Calu3 (cell line): ENCODE measurements around the gene MARCHF11. TPM values are rescaled to one million over a fixed set of nuclear protein-coding genes. Genes with fewer than 3 reads are reported as not detected.

ENCODE experiments used
- BruUV-seq: library from RNA; stranded (reverse); fragments of 400-500 nt; replicated peaks from 2 replicates; lab custom pipeline; 2021; lab: Mats Ljungman, UMichigan
- CTCF ChIA-PET: fragments of 300-600 bp; sonication (Branson Sonifier 250); formaldehyde crosslinking; loops from one replicate; lab custom pipeline; 2022; ENCODE audit warnings: antibody characterized with exemption; lab: Charles Lee
- DNase-seq: peaks from one replicate; pipeline ENCODE4 v3.0.0; 2022
- H3K27ac Mint-ChIP-seq: one replicate; pipeline ENCODE4 v1.8.0; 2022; ENCODE audit warnings: mixed read lengths; ENCODE audit not compliant: unreplicated experiment
- H3K27me3 Mint-ChIP-seq: one replicate; pipeline ENCODE4 v1.8.0; 2022; ENCODE audit warnings: mixed read lengths; ENCODE audit not compliant: unreplicated experiment
- H3K36me3 Mint-ChIP-seq: one replicate; pipeline ENCODE4 v1.8.0; 2022; ENCODE audit warnings: mild to moderate bottlenecking, moderate library complexity, mixed read lengths; ENCODE audit not compliant: insufficient read depth, unreplicated experiment
- H3K4me1 Mint-ChIP-seq: one replicate; pipeline ENCODE4 v1.8.0; 2022; ENCODE audit warnings: mild to moderate bottlenecking, low read depth, mixed read lengths; ENCODE audit not compliant: unreplicated experiment
- H3K4me3 Mint-ChIP-seq: one replicate; pipeline ENCODE4 v1.8.0; 2022; ENCODE audit warnings: mild to moderate bottlenecking, low read depth, moderate library complexity, mixed read lengths; ENCODE audit not compliant: unreplicated experiment
- H3K9me3 Mint-ChIP-seq: one replicate; pipeline ENCODE4 v1.8.0; 2022; ENCODE audit warnings: low read depth, mixed read lengths; ENCODE audit not compliant: unreplicated experiment
- CTCF ChIP-seq: fragments of 200-600 bp; IDR thresholded peaks from one replicate; pipeline ENCODE4 v1.8.0; 2022; ENCODE audit warnings: antibody characterized with exemption; ENCODE audit not compliant: unreplicated experiment
- intact Hi-C: fragments of 100-400 bp; cut with micrococcal nuclease; formaldehyde crosslinking; loops from one replicate; pipeline ENCODE4 v1.10.0; 2022; ENCODE audit not compliant: unreplicated experiment
- total RNA-seq: library from RNA; stranded (reverse); gene quantifications from 2 replicates; pipeline ENCODE4 v1.2.3, GENCODE V29; 2022

MARCHF11 gene
- total RNA-seq, 1 experiment from 2014 or later, result not detected

DNA sequence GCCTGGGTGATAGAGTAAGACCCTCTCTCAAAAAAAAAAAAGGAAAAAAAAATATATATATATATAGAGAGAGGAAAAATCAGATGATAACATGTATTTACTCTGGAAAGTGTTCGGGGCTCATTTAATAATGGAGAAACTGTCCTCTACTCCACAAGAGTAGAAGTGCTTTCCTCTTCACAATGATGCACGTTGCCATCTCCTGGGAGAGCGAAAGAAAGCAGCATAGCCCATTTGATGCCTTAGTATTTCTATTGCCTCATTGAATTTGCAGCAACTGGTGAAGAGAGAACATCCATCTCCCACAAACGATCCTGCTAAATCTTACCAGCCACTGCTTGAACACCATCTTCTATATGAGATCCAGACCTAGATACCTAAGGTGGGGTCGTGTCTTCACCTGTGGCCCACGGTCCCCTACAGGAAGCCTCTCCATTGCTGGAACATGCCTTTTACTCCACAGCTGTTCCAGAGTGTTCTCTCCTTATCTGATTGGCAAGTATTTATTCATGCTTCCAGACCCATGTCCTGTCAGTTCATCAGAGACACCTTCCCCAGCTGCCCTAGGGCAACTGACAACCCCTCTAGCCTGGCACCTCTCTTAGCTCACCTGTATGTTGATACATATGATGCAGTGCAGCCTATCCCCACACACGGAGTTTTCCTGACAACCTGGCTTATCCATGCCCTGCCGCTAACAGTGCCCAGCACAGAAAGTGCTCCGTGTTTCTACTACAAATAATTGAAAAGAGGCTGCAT lies 115.3 kb downstream of the MARCHF11 start:
- Mint-ChIP-seq H3K27ac (no peak overlapping the region), H3K4me1 (no peaks in the 10 kb centered on the region), H3K27me3 (no peaks in the 10 kb centered on the region), H3K36me3 (no peaks in the 10 kb centered on the region), H3K9me3 (peaks cover 7% of the 10 kb centered on the region), H3K4me3 (no peak overlapping the region)
- TF ChIP-seq CTCF, result no peak
- intact Hi-C loops, result no loop called here
- no peak for DNase-seq
- CTCF ChIA-PET, result no interaction called here
- no TSS peak for BruUV-seq

GRCh38 chr5:16061163-16061562 lies 118.4 kb downstream of the MARCHF11 start:
- no peak for TF ChIP-seq CTCF
- CTCF ChIA-PET, result no interaction called here
- Mint-ChIP-seq H3K4me1 (no peaks in the 10 kb centered on the region), H3K9me3 (peaks cover 12% of the 10 kb centered on the region), H3K27me3 (no peaks in the 10 kb centered on the region), H3K27ac (no peak overlapping the region), H3K36me3 (no peaks in the 10 kb centered on the region), H3K4me3 (no peak overlapping the region)
- no peak for DNase-seq
- intact Hi-C loops, result no loop called here
- no TSS peak for BruUV-seq

DNA sequence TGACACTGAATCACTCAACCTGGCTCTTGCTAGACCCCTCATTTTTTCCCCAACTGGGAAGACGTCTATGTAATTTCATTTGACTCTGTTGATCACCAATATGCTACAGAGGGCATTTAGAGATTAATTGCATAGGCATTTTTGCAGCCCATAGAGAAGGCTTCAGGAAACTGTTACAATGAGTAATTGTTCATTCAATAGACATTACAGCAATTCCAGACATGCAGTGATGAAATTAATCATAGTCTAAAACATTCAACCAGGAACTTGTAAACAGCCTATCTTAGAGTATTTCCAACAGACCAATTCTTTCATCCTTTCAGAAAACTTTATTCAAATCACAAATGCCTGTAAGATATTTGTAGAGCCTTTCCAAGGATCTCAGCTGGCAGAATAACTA lies 122.3 kb downstream of the MARCHF11 start:
- no TSS peak for BruUV-seq
- Mint-ChIP-seq H3K4me3 (no peak overlapping the region), H3K27me3 (no peaks in the 10 kb centered on the region), H3K36me3 (no peaks in the 10 kb centered on the region), H3K4me1 (no peaks in the 10 kb centered on the region), H3K27ac (no peak overlapping the region), H3K9me3 (peaks cover 15% of the 10 kb centered on the region)
- CTCF ChIA-PET, result no interaction called here
- no peak for TF ChIP-seq CTCF
- no peak for DNase-seq
- intact Hi-C loops, result no loop called here

- intact Hi-C loops, result no loop called here
- CTCF ChIA-PET, result no interaction called here
- no peak for TF ChIP-seq CTCF
- DNase-seq, result no peak
- H3K36me3 Mint-ChIP-seq, result no peaks in the 10 kb centered on the region
- no peaks in the 10 kb centered on the region for H3K4me1 Mint-ChIP-seq
- H3K27ac Mint-ChIP-seq, result no peak overlapping the region
- H3K9me3 Mint-ChIP-seq, result peaks cover 11% of the 10 kb centered on the region
- H3K4me3 Mint-ChIP-seq, result no peak overlapping the region
- H3K27me3 Mint-ChIP-seq, result no peaks in the 10 kb centered on the region
- no TSS peak for BruUV-seq
These were observed 128.3 kb downstream of the MARCHF11 start for GRCh38 chr5:16051246-16051755.
